KOPT-K1 (cell line): ENCODE measurements around the gene CARD11.
"Not testable (repeated sequence)": the region's sequence is repeated elsewhere in the genome, so short reads cannot be mapped to it uniquely, and the experiment has no call there.

ENCODE experiments used
- H3K27ac ChIP-seq: fragments of 200-600 bp; sonication (generic); 2 replicates; pipeline ENCODE4 v1.5.1; 2016; ENCODE audit warnings: antibody characterized with exemption, mild to moderate bottlenecking, low read depth, low read length; ENCODE audit not compliant: poor library complexity, severe bottlenecking
- H3K36me3 ChIP-seq: fragments of 200-600 bp; sonication (generic); 2 replicates; pipeline ENCODE4 v1.5.1; 2017; ENCODE audit warnings: antibody characterized with exemption, mild to moderate bottlenecking, low read length, moderate library complexity; ENCODE audit not compliant: insufficient read depth
- H3K9me3 ChIP-seq: fragments of 200-600 bp; sonication (generic); 2 replicates; pipeline ENCODE4 v1.5.1; 2017; ENCODE audit warnings: antibody characterized with exemption, low read length, mild to moderate bottlenecking; ENCODE audit not compliant: insufficient read depth, poor library complexity, severe bottlenecking

The CARD11 gene

GRCh38 chr7:2923291-2923781, 120.3 kb downstream of the CARD11 start:
- no peaks in the 10 kb centered on the region for H3K9me3 ChIP-seq
- H3K36me3 ChIP-seq: peaks cover 49% of the 10 kb centered on the region
- no peak overlapping the region for H3K27ac ChIP-seq

- no peaks in the 10 kb centered on the region for H3K9me3 ChIP-seq
- peaks cover 49% of the 10 kb centered on the region for H3K36me3 ChIP-seq
- no peak overlapping the region for H3K27ac ChIP-seq
Observed at GRCh38 chr7:2922866-2923265, 120.8 kb downstream of the CARD11 start.

- H3K9me3 ChIP-seq: no peaks in the 10 kb centered on the region
- no peak overlapping the region for H3K27ac ChIP-seq
- H3K36me3 ChIP-seq: peaks cover 49% of the 10 kb centered on the region
Observed at GRCh38 chr7:2922348-2922691, 121.3 kb downstream of the CARD11 start.

- Histone ChIP-seq H3K9me3 (no peaks in the 10 kb centered on the region), H3K27ac (no peak overlapping the region), H3K36me3 (peaks cover 53% of the 10 kb centered on the region)
Observed at GRCh38 chr7:2921653-2922347, 121.9 kb downstream of the CARD11 start.

- no peak overlapping the region for H3K27ac ChIP-seq
- H3K36me3 ChIP-seq: peaks cover 60% of the 10 kb centered on the region
- H3K9me3 ChIP-seq: no peaks in the 10 kb centered on the region
Observed at GRCh38 chr7:2920956-2921652, 122.6 kb downstream of the CARD11 start.

GRCh38 chr7:2920480-2920879, 123.2 kb downstream of the CARD11 start:
- not testable (repeated sequence) for H3K9me3 ChIP-seq
- H3K36me3 ChIP-seq: peaks cover 67% of the 10 kb centered on the region

GRCh38 chr7:2920041-2920440, 123.6 kb downstream of the CARD11 start:
- H3K27ac ChIP-seq: no peak overlapping the region
- H3K36me3 ChIP-seq: peaks cover 71% of the 10 kb centered on the region
- H3K9me3 ChIP-seq: no peaks in the 10 kb centered on the region

More at GRCh38 chr7:2920480-2920879, 123.2 kb downstream of the CARD11 start:
- H3K27ac ChIP-seq: not testable (repeated sequence)

- H3K27ac ChIP-seq: no peak overlapping the region
- H3K9me3 ChIP-seq: no peaks in the 10 kb centered on the region
- H3K36me3 ChIP-seq: peaks cover 73% of the 10 kb centered on the region
Observed at GRCh38 chr7:2919256-2919655, 124.4 kb downstream of the CARD11 start.

GRCh38 chr7:2918406-2918805, 125.3 kb downstream of the CARD11 start:
- Histone ChIP-seq H3K9me3 (no peaks in the 10 kb centered on the region), H3K27ac (no peak overlapping the region), H3K36me3 (peaks cover 71% of the 10 kb centered on the region)

- no peaks in the 10 kb centered on the region for H3K9me3 ChIP-seq
Observed at GRCh38 chr7:2915023-2915422, 128.6 kb downstream of the CARD11 start.

GRCh38 chr7:2913760-2914387, 129.8 kb downstream of the CARD11 start:
- no peak overlapping the region for H3K27ac ChIP-seq
- H3K36me3 ChIP-seq: peaks cover 53% of the 10 kb centered on the region
- H3K9me3 ChIP-seq: no peaks in the 10 kb centered on the region

More at GRCh38 chr7:2915023-2915422, 128.6 kb downstream of the CARD11 start:
- Histone ChIP-seq H3K36me3 (peaks cover 59% of the 10 kb centered on the region), H3K27ac (no peak overlapping the region)

GRCh38 chr7:2912684-2913439, 130.8 kb downstream of the CARD11 start:
- Histone ChIP-seq H3K36me3 (peaks cover 44% of the 10 kb centered on the region), H3K9me3 (no peaks in the 10 kb centered on the region), H3K27ac (no peak overlapping the region)

- H3K9me3 ChIP-seq: no peaks in the 10 kb centered on the region
- H3K27ac ChIP-seq: no peak overlapping the region
- H3K36me3 ChIP-seq: peaks cover 36% of the 10 kb centered on the region
Observed at GRCh38 chr7:2911466-2911865, 132.2 kb downstream of the CARD11 start.

GRCh38 chr7:2909471-2910039, 134.1 kb downstream of the CARD11 start:
- Histone ChIP-seq H3K9me3 (no peaks in the 10 kb centered on the region), H3K27ac (no peak overlapping the region), H3K36me3 (peaks cover 34% of the 10 kb centered on the region; the same call in 1 of the 2 replicates)
